COLO829 (cell line): Measurements from ENCODE around the gene ERCC5.

Experiments
- DNase-seq: peaks from one replicate; pipeline ENCODE4 v3.0.0; 2012; ENCODE audit warnings: low spot score

ERCC5 gene

GRCh38 chr13:102922184-102922583 lies 76.4 kb downstream of the ERCC5 start:
- DNase-seq: no peak
